Stomach (tissue), 4 donors: ENCODE results near the gene WNT3A.

Source experiments
- CTCF ChIP-seq, 7 experiments: fragments of 450-650 bp in 4 of 7; fragments of 200-600 bp in 3 of 7; sonication (generic) in 3 of 7; IDR thresholded peaks; one replicate each; pipeline ENCODE4 v1.5.1; 2016 to 2019; ENCODE audit warnings: antibody characterized with exemption in 7 of 7, control low read depth in 2 of 7, mild to moderate bottlenecking in 1 of 7
- POLR2A ChIP-seq, 4 donors: fragments of 450-650 bp; IDR thresholded peaks; one replicate each; pipeline ENCODE4 v1.6.1; 2016; ENCODE audit warnings: antibody characterized with exemption in 4 of 4, control low read depth in 2 of 4, mild to moderate bottlenecking in 1 of 4, moderate library complexity in 1 of 4

- TF ChIP-seq POLR2A (IDR thresholded peaks at IDR 0.05) (no peak), CTCF (IDR thresholded peaks at IDR 0.05) (no peak)
Observed at GRCh38 chr1:228081144-228081543, 74.3 kb downstream of the WNT3A start.
